SK-N-SH (cell line): Measurements from ENCODE around the gene TPBG. TPM values are rescaled to one million over a fixed set of nuclear protein-coding genes. Genes with fewer than 3 reads are reported as not detected.

Experiments
- CTCF ChIA-PET: fragments of 300-600, 350-600 bp; formaldehyde crosslinking; extraction: SDS; loops from one replicate; lab custom pipeline; 2021; lab: Yijun Ruan, JAX
- POLR2A ChIA-PET: fragments of 350-600 bp; sonication (Branson Sonifier 250); formaldehyde crosslinking; extraction: SDS; loops from one replicate; lab custom pipeline; 2020; ENCODE audit warnings: antibody characterized with exemption, inconsistent platforms; lab: Yijun Ruan, JAX
- DNase-seq: peaks from one replicate; pipeline ENCODE4 v3.0.0; 2012
- H2AFZ ChIP-seq: fragments of 200-600 bp; sonication (generic); 2 replicates; pipeline ENCODE4 v1.8.1; 2016; ENCODE audit warnings: antibody characterized with exemption, mild to moderate bottlenecking, low read depth
- H3F3A ChIP-seq: fragments of 200-600 bp; sonication (generic); replicated peaks from 2 replicates; pipeline ENCODE3; 2016; ENCODE audit warnings: antibody characterized with exemption, mild to moderate bottlenecking; ENCODE audit not compliant: insufficient read depth
- H3K27ac ChIP-seq, 2 experiments: fragments of 200-500 bp in 1 of 2; fragments of 200-600 bp in 1 of 2; sonication (Bioruptor generic) in 1 of 2; sonication (generic), shearing (Covaris generic) in 1 of 2; 2 replicates each; pipeline versions ENCODE4 v1.5.1 to v1.6.1; 2014 to 2016; ENCODE audit warnings: low read depth in 2 of 2, inconsistent platforms in 1 of 2, low read length in 1 of 2, mild to moderate bottlenecking in 1 of 2, mixed read lengths in 1 of 2
- H3K27me3 ChIP-seq: fragments of 200-600 bp; sonication (generic), shearing (Covaris generic); 2 replicates; pipeline ENCODE4 v1.6.1; 2016; ENCODE audit warnings: mixed run types; ENCODE audit not compliant: insufficient read depth
- H3K36me3 ChIP-seq, 2 experiments: fragments of 200-500 bp in 1 of 2; fragments of 200-600 bp in 1 of 2; sonication (Bioruptor generic) in 1 of 2; sonication (generic) in 1 of 2; replicated peaks in 1 of 2; 2 replicates each; pipeline versions ENCODE3 to v1.5.1; 2014 to 2016; ENCODE audit warnings: low read length in 1 of 2, mild to moderate bottlenecking in 1 of 2; ENCODE audit not compliant: insufficient read depth in 2 of 2, control insufficient read depth in 1 of 2
- H3K4me1 ChIP-seq, 2 experiments: fragments of 200-500 bp in 1 of 2; fragments of 200-600 bp in 1 of 2; sonication (Bioruptor generic) in 1 of 2; sonication (generic), shearing (Covaris generic) in 1 of 2; 2 replicates each; pipeline versions ENCODE4 v1.5.1 to v1.6.1; 2014 to 2016; ENCODE audit warnings: low read depth in 1 of 2, low read length in 1 of 2, mixed run types in 1 of 2; ENCODE audit not compliant: insufficient read depth in 2 of 2, control insufficient read depth in 1 of 2
- H3K4me2 ChIP-seq: fragments of 200-600 bp; sonication (generic), shearing (Covaris generic); 2 replicates; pipeline ENCODE4 v1.6.1; 2017; ENCODE audit warnings: mixed run types
- H3K4me3 ChIP-seq, 2 experiments: fragments of 200-500 bp in 1 of 2; fragments of 200-600 bp in 1 of 2; sonication (Bioruptor generic) in 1 of 2; sonication (generic), shearing (Covaris generic) in 1 of 2; 2 replicates each; pipeline versions ENCODE4 v1.5.1 to v1.8.1; 2014 to 2016; ENCODE audit warnings: low read depth in 2 of 2, inconsistent platforms in 1 of 2, low read length in 1 of 2, mild to moderate bottlenecking in 1 of 2, mixed read lengths in 1 of 2, moderate library complexity in 1 of 2
- H3K79me2 ChIP-seq: fragments of 200-600 bp; sonication (generic); 2 replicates; pipeline ENCODE4 v1.8.1; 2017; ENCODE audit warnings: mild to moderate bottlenecking; ENCODE audit not compliant: insufficient read depth
- H3K9ac ChIP-seq: fragments of 200-600 bp; sonication (generic); 2 replicates; pipeline ENCODE4 v1.6.1; 2017; ENCODE audit warnings: mixed run types
- H3K9me2 ChIP-seq: fragments of 200-600 bp; sonication (generic); 2 replicates; pipeline ENCODE4 v1.6.1; 2017; ENCODE audit warnings: mixed run types
- H3K9me3 ChIP-seq: fragments of 200-600 bp; sonication (generic); 2 replicates; pipeline ENCODE4 v1.6.1; 2017; ENCODE audit warnings: mixed run types, mild to moderate bottlenecking, moderate library complexity
- H4K20me1 ChIP-seq: fragments of 200-600 bp; sonication (generic); 2 replicates; pipeline ENCODE4 v1.6.1; 2017; ENCODE audit warnings: mild to moderate bottlenecking, mixed run types; ENCODE audit not compliant: insufficient read depth
- CHD2 ChIP-seq: fragments of 150-350 bp; IDR thresholded peaks from 2 replicates; pipeline ENCODE4 v1.6.1; 2018; ENCODE audit warnings: low read length; ENCODE audit not compliant: partially characterized antibody
- ELF1 ChIP-seq: IDR thresholded peaks from 2 replicates; pipeline ENCODE4 v1.4.0; 2012
- EP300 ChIP-seq, 2 experiments: IDR thresholded peaks; 2 replicates each; pipeline versions ENCODE4 v1.4.0 to v1.6.1; 2012; ENCODE audit warnings: borderline replicate concordance in 1 of 2, low read depth in 1 of 2, low read length in 1 of 2
- FOSL2 ChIP-seq: IDR thresholded peaks from 2 replicates; pipeline ENCODE4 v1.4.0; 2012; ENCODE audit warnings: low read depth, mild to moderate bottlenecking, moderate library complexity, borderline replicate concordance
- FOXJ3 ChIP-seq: sonication (generic); formaldehyde crosslinking; IDR thresholded peaks from 2 replicates; pipeline ENCODE4 v1.5.1; 2020; ENCODE audit warnings: mild to moderate bottlenecking, missing genetic modification reagents
- FOXM1 ChIP-seq: IDR thresholded peaks from 2 replicates; pipeline ENCODE4 v1.4.0; 2012; ENCODE audit warnings: low read depth, mild to moderate bottlenecking
- GABPA ChIP-seq: IDR thresholded peaks from 2 replicates; pipeline ENCODE4 v1.4.0; 2012; ENCODE audit warnings: low read depth, mild to moderate bottlenecking
- IRF3 ChIP-seq: fragments of 150-350 bp; IDR thresholded peaks from 2 replicates; pipeline ENCODE4 v1.6.1; 2016; ENCODE audit warnings: mild to moderate bottlenecking, low read depth, low read length
- JUND ChIP-seq: IDR thresholded peaks from 2 replicates; pipeline ENCODE4 v1.4.0; 2012
- MEF2A ChIP-seq: IDR thresholded peaks from 2 replicates; pipeline ENCODE4 v1.4.0; 2012; ENCODE audit warnings: low read depth, borderline replicate concordance
- MXI1 ChIP-seq: IDR thresholded peaks from 2 replicates; pipeline ENCODE4 v1.6.1; 2012; ENCODE audit warnings: mild to moderate bottlenecking, low read depth, low read length, improper control_type of control experiment
- NFIC ChIP-seq: IDR thresholded peaks from 2 replicates; pipeline ENCODE4 v1.4.0; 2012; ENCODE audit warnings: borderline replicate concordance
- POLR2AphosphoS5 ChIP-seq: IDR thresholded peaks from 2 replicates; pipeline ENCODE4 v1.6.1; 2012; ENCODE audit warnings: low read depth, low read length
- RFX5 ChIP-seq: IDR thresholded peaks from 2 replicates; pipeline ENCODE4 v1.6.1; 2012; ENCODE audit warnings: mild to moderate bottlenecking, improper control_type of control experiment, low read length
- SIN3A ChIP-seq: IDR thresholded peaks from 2 replicates; pipeline ENCODE4 v1.6.1; 2012; ENCODE audit warnings: low read depth, mild to moderate bottlenecking, low read length, moderate library complexity, borderline replicate concordance
- TAF1 ChIP-seq: IDR thresholded peaks from 2 replicates; pipeline ENCODE4 v1.6.1; 2012; ENCODE audit warnings: low read depth, mild to moderate bottlenecking, low read length, moderate library complexity, borderline replicate concordance
- TCF12 ChIP-seq: IDR thresholded peaks from 2 replicates; pipeline ENCODE4 v1.4.0; 2012
- TEAD4 ChIP-seq: IDR thresholded peaks from 2 replicates; pipeline ENCODE4 v1.4.0; 2012; ENCODE audit warnings: mild to moderate bottlenecking, borderline replicate concordance; ENCODE audit not compliant: insufficient read depth
- USF1 ChIP-seq: IDR thresholded peaks from 2 replicates; pipeline ENCODE4 v1.4.0; 2012; ENCODE audit warnings: low read depth, borderline replicate concordance
- USF2 ChIP-seq: fragments of 150-350 bp; IDR thresholded peaks from 2 replicates; pipeline ENCODE4 v1.6.1; 2017; ENCODE audit warnings: antibody characterized with exemption, low read length, low read depth, borderline replicate concordance
- WGBS: methylation state at CpG from one replicate; pipeline ENCODE4 v1.1.6; 2017; ENCODE audit warnings: low lambda C conversion rate; 5-methylcytosine and 5-hydroxymethylcytosine counted together
- polyA plus RNA-seq, 3 experiments: library from polyadenylated mRNA; depleted of rRNA; stranded (reverse); fragments of >200 nt; gene quantifications; 2 replicates each; pipeline ENCODE4 v1.2.3, GENCODE V29; 2012
- TF ChIP-seq, protein P1 (sequence below): IDR thresholded peaks from 2 replicates; pipeline ENCODE4; 2012

TPBG gene
- polyA plus RNA-seq, 1 of the 3 experiments (the other 2 are of a cell fraction) = 128 TPM

DNA sequence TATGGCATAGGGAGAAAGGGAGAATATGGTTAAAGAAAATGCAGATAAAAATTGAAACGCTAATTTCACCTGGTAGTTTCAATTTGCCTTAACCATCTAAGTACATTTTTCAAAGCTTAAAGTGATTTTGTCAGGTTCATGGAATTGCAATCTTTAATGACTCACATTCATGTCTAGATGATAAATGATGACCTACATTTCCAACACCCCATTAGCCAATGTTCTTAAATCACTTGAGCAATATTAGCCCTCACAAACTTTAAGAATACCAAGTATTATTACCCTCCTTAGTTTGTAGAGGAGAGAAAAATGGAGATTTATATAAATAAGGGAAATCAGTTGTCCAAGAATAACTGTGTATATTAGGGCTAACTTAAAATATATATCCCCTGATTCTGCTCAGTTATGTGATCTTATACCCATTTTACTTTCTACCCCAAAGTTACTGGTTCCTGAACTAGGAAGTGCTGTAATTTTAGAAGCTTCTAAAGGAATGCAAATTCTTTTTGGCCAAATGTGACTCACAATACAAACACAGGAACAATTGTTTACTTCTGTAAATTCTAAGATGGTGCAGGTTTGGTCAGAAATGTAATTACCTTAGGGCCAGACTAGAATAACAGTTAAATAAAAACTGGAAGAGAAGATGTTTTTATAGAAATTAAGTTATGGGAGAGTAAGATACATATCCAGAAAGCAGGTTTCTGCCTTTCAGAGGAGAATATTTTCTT, 34.5 kb downstream of the TPBG start:
- H4K20me1 ChIP-seq = no peaks in the 10 kb centered on the region
- CTCF ChIA-PET = interaction anchor here (1.5 to 2.0 kb wide), 2 partner anchors 11 to 27 kb away, joined by 3 to 4 read pairs; no protein-coding TSS in a partner anchor
- H3K27ac ChIP-seq = peak overlapping the region; percentile 60 to 85; a peak in 3 of 4 replicates
- WGBS = 48% methylated on average over 1 of the region's 1 CpG
- no peak overlapping the region for H2AFZ ChIP-seq
- H3K9me2 ChIP-seq = 0 out of 2 replicates have a peak, but pooled peaks cover 4% of the 10 kb centered on the region
- no peak for DNase-seq
- peak overlapping the region; percentile 30; the same call in 1 of the 2 replicates for H3K9ac ChIP-seq
- POLR2A ChIA-PET = no interaction called here
- H3K36me3 ChIP-seq = no peaks in the 10 kb centered on the region
- peak overlapping the region in 1 of 2 experiments; percentile 18; a peak in 2 of 4 replicates for H3K4me3 ChIP-seq
- no peaks in the 10 kb centered on the region for H3K9me3 ChIP-seq
- no peaks in the 10 kb centered on the region for H3K79me2 ChIP-seq
- TF ChIP-seq USF2 (no peak), NFIC (peak; percentile 27; the same call in 1 of the 2 replicates), FOXJ3 (CRISPR knock-in tag) (no peak), POLR2AphosphoS5 (no peak), USF1 (no peak), FOXM1 (no peak), MEF2A (0 out of 2 replicates have a peak, but pooled peaks have one; percentile 23), IRF3 (no peak), SIN3A (no peak), JUND (peak; percentile 61), TEAD4 (peak; percentile 36; the same call in 1 of the 2 replicates), FOSL2 (peak; percentile 35), CHD2 (no peak), ELF1 (no peak), GABPA (no peak), MXI1 (no peak), EP300 (IDR thresholded peaks at IDR 0.05; ENCODE audit: borderline replicate concordance in 1 of 2, low read depth in 1 of 2, low read length in 1 of 2) (peak; percentile 22 to 50; a peak in 2 of 4 replicates), RFX5 (no peak), TCF12 (peak; percentile 56), TAF1 (no peak)
- TF ChIP-seq, protein P1, sequence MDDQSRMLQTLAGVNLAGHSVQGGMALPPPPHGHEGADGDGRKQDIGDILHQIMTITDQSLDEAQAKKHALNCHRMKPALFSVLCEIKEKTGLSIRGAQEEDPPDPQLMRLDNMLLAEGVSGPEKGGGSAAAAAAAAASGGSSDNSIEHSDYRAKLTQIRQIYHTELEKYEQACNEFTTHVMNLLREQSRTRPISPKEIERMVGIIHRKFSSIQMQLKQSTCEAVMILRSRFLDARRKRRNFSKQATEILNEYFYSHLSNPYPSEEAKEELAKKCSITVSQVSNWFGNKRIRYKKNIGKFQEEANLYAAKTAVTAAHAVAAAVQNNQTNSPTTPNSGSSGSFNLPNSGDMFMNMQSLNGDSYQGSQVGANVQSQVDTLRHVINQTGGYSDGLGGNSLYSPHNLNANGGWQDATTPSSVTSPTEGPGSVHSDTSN = peak; percentile 89
- TF ChIP-seq, all 33 proteins: peak for 8
- Histone ChIP-seq H3F3A (peaks cover 31% of the 10 kb centered on the region), H3K4me1 (peaks cover 0 to 33% of the 10 kb centered on the region in 2 experiments), H3K27me3 (no peaks in the 10 kb centered on the region), H3K4me2 (peak overlapping the region; percentile 61)
